GM23248 (cell line): ENCODE data around the gene FBXO7.

ENCODE experiments used
- EZH2 ChIP-seq: fragments of 200-600 bp; sonication (generic); IDR thresholded peaks from 2 replicates; pipeline ENCODE4 v1.6.1; 2018; ENCODE audit warnings: antibody characterized with exemption, mild to moderate bottlenecking; ENCODE audit not compliant: insufficient read depth, poor library complexity, severe bottlenecking
- EZH2phosphoT487 ChIP-seq: fragments of 200-600 bp; sonication (generic); IDR thresholded peaks from 2 replicates; pipeline ENCODE4 v1.6.1; 2018; ENCODE audit warnings: antibody characterized with exemption, moderate library complexity, mild to moderate bottlenecking, low read depth; ENCODE audit not compliant: insufficient read depth

GRCh38 chr22:32477596-32477995 lies 3.0 kb downstream of the FBXO7 start:
- TF ChIP-seq EZH2 (no peak), EZH2phosphoT487 (no peak)
